GM19240 (cell line): ENCODE results near the gene ARPP21.
"Not testable (repeated sequence)": the region's sequence is repeated elsewhere in the genome, so short reads cannot be mapped to it uniquely, and the experiment has no call there.

Source experiments
- DNase-seq: peaks from one replicate; pipeline ENCODE4 v3.0.0; 2011; ENCODE audit warnings: low spot score; ENCODE audit not compliant: insufficient read length

Gene ARPP21

DNA sequence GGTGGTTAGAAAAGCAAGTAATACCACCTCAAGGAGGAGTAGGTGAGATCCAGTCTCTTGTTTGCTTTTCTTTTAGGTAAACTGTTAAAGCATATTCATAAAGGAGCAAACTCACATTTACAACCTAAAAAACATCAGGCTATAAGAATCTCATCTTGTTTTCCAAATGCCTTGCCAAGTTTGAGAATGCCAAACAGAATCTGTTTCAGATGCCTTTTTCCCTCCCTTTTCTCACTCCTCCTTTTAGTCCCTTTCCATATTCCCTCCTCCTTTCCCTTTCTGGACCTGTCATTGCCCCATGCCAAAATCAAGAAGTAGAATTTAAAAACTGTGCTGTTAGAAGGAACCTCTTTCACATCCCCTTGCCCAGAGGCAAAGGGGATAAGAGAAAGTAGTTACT is 140.3 kb downstream of the ARPP21 start:
- DNase-seq = no peak

DNA sequence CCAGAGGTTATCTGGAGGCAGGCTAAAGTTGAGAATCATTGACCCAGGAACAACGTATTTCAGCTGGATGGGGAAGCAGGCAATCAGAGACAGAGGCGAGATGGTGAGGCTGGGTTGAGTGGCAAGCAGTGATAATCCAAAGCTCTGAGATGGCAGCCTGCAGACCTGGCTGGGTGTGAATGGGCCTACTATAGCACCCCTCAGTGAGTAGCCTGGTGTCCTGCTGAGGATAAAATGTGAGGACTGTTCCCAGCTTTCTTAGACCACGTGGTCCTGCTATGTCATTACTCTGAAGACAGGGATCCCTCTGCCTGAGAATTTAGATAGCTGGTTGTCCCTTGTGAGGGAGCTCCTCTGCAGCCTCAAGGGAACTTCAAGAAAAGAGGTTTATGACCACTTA is 141.5 kb downstream of the ARPP21 start:
- DNase-seq = no peak

- no peak for DNase-seq
Observed at GRCh38 chr3:35781558-35781957, 142.2 kb downstream of the ARPP21 start.

DNA sequence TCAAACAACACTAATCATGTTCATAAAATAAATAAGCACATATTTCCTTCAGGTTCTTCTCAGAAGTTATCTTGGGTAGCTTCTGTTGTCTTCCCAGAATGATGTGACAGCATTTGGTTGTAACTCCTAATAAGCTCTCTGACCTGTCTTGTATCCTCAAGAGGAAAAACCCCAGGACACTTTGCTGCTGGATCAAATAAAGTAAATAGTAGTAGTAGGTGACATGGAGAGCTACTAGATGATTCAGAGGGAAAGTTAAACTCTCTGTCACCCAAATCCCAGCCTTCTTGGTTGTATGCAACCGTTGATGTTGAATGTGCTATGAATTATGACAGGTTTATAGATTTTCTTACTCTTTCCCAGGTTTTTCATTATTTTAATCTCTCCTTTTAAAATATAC is 143.0 kb downstream of the ARPP21 start:
- DNase-seq = no peak

DNA sequence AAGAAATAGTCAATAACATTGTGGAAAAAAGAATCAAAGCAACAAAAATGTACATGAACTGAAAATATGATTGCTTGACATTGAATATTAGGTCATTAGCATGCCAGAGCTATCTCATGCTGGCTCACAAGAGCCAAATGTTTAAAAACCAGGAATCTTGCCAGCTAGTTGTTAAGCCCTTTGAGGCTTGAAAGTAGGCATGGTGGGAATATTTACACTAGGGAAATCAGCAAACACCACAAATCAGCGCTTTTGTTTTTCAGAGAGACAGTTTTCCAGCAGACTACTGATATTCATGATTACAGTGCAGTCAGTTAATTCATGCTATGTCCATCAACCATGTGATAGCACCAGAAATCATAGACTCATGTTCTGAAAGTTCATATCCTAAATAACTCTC is 144.8 kb downstream of the ARPP21 start:
- no peak for DNase-seq

DNA sequence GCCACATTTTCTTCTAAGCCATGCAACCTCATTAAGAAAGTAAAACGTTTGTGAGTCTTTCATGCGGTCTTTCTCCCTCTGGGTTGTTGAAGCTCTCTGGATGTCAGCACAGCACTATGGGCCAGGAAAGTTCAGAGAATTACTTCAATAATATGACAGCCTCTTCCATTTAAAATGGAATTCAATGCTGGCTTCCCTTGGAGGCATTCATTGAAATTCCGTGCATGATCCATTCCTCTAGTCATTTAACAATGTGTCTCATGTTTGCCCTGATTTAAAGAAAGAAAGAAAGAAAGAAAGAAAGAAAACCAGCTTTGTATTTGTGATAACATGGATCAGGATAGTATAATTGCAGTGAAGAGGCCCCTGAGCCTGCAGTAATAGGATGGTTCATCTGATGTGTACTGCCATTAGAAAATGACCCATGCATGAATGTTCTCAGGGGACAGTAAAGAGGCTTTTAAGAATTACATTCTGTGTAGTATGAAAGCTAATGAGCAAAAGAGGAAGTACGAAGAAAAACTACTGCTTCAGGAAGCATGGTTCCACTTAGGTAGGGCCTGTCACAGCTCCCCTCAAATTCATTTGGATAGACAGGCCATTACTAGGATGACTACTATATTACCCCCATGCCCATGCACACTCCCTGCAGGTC is 146.0 kb downstream of the ARPP21 start:
- no peak for DNase-seq

DNA sequence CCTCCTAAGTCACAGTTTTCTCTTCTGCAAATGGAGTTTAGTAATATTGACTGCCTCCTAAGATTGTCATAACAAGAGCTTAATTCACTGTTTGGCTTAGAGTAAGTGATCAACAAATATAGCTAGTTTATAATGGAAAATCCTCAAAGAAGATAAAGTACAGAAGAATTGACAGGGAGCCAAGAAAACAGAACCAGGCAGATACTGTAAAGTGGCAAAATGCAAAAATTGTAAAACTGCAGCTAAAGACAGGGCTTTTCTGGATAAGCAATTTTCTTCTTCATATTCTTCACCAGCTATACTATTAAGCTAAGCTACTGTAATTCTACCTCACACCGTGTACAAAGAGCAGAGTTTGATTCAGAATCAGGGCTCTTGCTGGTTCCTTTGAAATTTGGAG is 148.6 kb downstream of the ARPP21 start:
- no peak for DNase-seq

DNA sequence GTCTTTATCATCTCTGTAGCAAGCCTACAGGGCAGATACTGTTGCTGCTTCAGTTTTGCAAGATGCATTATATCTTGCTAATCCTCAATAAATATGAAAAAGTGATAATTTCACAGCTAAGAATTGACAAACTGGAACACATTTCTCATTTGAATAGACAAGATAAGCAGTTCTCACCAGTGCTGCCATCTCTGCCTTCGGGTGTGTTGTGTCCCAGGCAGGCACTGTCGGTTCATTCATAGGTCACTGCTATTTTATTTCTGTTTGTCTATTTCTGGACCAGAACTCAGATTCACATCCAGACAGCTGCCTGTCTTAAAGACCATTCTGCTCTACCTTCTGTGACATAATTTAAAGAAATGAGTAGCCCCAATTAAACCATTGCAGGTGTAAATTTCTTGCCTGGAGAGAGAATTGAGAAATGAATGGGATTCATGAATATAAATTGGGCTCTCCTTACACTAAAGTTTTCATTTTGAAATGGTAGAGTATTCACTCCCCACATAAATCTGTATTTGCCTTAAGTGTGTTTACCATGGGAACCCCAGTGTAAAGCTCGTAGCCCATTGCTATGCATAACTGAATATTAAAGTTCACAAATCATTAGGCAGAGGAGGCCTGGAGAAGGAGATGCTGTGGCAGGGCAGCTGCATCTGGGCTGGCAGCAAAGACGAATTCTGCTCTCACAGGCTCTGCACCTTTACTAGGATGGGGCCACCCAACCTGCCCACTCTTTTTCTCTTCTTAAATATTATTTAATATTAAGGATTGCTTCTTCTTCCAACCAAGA is 149.9 kb downstream of the ARPP21 start:
- DNase-seq = no peak

DNA sequence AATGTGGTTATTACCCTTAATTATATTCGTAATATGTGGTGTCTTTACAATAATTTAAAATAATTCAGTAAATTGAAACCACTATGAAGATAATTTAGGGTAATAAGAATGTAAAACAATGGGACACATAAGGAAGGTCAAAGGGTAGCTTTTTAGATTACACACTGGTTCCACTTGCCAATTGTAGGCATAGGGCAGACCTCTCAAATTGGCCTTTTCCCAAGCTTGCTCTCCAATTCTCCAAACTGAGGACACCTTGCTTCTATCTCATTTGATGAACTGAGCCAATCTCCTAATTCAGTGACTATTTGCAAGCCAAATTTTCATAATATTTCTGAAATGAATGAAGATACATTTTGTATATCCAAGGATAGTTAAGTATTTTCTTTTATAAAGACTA is 151.4 kb downstream of the ARPP21 start:
- no peak for DNase-seq

DNA sequence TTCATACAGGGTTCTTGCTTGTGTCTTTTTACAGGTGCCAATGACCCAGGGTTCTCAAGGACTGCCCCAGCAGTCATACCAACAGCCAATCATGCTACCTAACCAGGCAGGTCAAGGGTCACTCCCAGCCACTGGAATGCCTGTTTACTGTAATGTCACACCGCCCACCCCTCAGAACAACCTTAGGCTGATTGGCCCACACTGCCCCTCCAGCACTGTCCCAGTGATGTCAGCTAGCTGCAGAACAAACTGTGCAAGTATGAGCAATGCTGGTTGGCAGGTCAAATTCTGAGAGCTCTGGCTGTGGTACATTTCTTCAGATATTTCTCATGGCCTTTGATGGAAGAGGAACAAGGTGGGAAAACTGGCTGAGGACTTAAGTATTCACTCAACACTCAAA is 154.3 kb downstream of the ARPP21 start:
- DNase-seq = no peak

DNA sequence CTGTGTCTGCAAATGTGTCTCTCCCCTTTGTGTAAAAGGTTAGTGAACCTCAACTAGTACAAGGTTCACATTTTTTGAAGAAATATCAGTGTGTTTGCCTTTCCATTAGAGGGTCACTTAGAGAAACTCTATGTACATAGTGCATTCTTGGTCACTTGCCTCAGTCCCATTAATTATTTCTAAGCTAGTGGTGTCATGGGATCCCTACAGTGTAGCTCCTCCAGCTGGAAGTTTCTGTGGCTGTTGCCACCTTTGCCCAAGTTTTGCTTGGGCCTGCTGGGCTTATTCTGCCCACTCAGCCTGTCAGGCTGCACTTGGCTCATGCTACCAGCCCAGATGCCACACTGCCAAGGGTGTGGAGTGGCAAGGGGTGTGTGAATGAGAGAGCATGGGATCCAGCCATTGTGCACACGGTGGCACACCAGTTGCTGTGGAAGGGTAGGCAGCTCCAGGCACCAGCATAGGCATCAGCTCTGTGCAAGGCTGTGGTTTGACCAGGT is 161.7 kb downstream of the ARPP21 start:
- no peak for DNase-seq

DNA sequence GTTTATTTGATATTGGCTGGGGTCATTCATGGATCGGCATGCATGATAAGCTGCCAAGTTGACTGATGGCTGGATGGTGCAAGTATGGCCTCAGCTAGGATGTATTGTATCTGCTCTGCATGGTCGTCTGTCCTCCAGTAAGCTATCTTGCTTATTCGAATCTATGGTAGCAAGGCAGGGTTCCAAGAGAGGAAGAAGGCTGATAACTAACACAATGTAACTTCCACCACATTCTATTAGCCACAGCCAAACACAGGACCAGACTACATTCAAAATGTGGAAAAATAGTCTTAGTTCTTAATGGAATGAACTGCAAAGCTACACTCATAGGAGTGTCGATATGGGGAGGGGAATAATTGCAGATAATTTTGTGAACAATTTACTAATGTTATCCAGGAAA is 175.2 kb downstream of the ARPP21 start:
- DNase-seq = no peak

GRCh38 chr3:35815796-35816195 is 176.5 kb downstream of the ARPP21 start:
- not testable (repeated sequence) for DNase-seq

DNA sequence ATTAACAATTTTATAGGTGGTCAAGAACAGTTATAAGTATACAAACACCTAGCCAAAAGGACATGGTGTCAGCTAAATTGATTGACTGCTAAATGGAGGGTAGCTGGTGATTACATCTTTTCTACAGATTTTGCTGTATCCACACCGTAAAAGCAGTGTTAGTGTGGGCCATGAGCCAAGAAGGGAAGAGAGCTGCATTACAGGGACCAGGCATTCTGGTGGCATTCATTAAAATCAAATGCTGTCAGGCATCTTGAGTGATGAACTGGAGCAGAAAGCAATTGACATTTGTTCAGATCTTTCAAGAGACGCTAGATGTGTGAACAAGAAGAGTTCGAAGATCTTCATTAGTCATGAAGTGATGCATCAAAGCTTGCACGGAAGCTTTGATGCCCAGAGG is 177.9 kb downstream of the ARPP21 start:
- DNase-seq = no peak

DNA sequence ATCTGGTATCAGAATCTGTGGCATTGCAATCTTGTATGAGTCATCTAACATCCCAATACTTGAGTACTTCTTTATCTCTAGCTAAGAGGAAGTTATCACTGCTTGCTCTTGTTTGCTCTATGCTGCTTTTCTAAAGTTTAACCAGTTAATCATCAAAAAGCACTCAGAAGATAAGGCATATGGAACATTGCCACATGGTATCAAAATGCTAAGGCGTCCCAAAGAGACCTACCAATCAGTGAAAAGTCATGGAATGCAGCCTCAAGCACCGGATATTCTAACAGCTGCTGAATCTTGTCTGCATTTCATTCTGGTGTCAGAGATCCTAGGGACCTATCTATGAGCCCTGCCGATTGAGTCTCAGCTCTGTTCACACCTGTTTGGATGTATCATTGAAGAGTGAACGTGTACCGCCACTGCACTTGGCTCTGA is 192.8 kb downstream of the ARPP21 start:
- no peak for DNase-seq
